Activated CD8-positive, alpha-beta memory T cell treated with anti-CD3 and anti-CD28 coated beads, Interleukin-2, amount 50 U/mL, for 24 hours (primary cell): Measurements from ENCODE around the gene TLX1.

Experiments used
- DNase-seq: peaks from one replicate; pipeline ENCODE4 v3.0.0-alpha.2; 2020; ENCODE audit errors: extremely low read depth

Gene TLX1

GRCh38 chr10:101130984-101131961 is at the start of gene TLX1:
TLX1 (plus strand) TSS chr10:101131300; CDS start chr10:101131542, 242 bp downstream.
- no peak for DNase-seq

DNA sequence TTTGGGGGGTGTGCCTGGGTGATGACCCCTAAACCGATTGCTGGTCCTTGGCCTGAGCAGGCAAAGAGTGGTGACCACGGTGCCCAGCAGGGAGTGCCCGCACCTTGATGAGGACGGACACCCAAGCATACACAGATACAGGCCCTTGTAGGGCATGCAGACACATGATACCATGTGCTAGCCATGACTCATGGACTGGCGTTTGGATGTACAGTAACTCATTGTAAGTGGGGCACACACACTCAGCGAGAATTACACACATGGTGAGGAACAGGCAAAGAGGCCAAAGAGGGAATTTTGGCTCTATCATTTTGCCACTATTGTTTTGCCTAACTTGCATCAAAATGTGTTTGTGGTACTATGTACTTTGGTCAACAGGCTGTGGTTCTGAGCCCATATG is 45.3 kb upstream of the TLX1 start:
- no peak for DNase-seq

GRCh38 chr10:101087376-101087775 is 43.7 kb upstream of the TLX1 start:
- DNase-seq = no peak

GRCh38 chr10:101087965-101088364 is 43.1 kb upstream of the TLX1 start:
- no peak for DNase-seq

- DNase-seq = no peak
These were observed 41.4 kb upstream of the TLX1 start for GRCh38 chr10:101089520-101090299.

GRCh38 chr10:101090597-101090996 is 40.5 kb upstream of the TLX1 start:
- DNase-seq = no peak

DNA sequence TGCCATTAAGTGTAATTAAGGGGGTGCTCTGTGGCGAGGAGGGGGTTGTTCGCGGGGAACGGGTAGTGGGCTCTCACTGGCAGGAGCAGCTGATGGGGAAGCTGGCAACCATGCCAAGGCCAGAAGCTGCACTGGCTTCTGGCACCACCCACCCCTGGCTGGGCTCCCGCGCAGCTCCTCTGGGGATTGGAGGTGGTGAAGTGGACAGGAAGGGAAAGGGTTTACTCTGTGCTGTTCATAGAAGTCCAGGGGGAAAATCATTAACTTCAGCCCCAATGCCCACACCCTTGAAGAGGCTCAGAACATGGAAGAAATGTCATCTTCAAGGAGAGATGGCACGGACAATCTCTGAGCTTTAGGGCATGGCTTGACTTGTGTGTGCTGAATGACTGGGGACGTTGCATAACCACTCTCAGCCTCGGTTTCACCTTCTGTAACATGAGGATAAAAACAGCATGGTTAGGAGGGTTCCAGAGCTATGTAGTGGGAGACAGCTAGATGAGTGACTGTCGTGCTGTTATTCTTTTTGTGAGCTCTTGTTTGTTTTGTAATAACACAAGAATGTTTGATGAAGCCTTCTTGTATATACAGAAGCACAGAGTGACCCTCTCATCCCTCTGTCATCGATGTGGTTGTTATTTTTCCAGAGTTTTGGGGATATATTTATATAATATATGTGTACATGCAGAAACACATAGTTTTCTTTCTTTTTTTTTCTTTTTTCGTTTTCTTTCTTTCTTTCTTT is 39.4 kb upstream of the TLX1 start:
- no peak for DNase-seq

GRCh38 chr10:101092881-101093354 is 38.2 kb upstream of the TLX1 start:
- DNase-seq = no peak

DNA sequence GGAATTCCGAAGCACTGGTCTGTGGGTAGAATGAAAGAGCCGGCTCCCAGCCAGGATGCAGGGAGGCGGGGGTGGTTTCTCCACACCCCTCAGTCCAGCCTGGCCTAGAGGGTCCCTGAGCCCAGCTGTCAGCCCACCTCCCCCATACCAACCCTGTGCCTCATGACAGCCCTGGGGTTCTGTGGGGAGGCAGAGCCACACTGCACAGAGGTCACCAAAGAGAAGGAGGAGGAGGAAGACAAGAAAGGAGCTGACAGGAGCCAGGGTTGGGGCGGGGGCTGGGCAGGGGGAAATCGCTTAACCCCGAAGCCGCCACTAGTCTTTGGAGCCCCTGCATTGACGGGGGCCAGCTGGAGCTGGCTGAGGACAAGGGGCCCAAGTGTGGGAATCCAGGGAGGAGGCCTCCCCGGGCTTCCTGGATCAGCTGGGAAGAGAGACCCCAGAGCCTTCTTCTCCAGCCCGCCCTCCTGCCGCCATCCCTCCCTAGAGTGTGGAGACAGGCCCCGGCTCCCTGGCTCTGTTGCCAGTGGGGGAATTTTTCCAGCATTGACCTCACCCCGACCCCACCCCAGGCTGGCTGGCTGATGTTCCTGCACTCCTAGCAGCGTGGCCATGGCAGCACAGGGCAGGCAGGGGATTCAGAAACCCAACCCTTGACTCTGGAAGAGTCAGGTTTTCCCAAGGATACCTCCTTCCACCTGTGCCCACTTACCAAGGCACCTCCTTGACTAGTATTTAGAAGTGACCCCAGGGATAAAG is 36.8 kb upstream of the TLX1 start:
- no peak for DNase-seq

- no peak for DNase-seq
These were observed 36.1 kb upstream of the TLX1 start for GRCh38 chr10:101095004-101095403.

- peak; percentile 29 for DNase-seq
These were observed 35.4 kb upstream of the TLX1 start for GRCh38 chr10:101095550-101096213.

DNA sequence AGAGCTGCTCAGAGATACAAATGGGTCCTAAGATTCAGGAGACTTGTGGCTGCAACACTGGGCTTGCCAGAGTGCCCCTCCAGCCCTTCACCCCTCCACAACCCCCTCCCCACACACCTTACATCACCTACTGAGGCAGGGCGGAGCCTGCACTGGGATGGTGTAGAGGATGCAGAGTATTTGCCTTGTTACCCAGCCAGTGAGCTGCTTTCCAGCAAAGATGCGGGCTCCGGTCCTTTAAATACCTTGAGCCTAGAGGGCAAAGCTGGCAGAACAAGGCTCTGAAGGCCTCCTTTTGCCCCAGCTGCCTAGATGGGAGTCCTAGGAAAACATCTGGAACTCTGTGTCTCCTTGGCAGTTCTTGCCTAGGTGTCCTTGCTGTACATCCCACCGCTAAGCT is 34.7 kb upstream of the TLX1 start:
- DNase-seq = no peak

GRCh38 chr10:101097881-101098280 is 33.2 kb upstream of the TLX1 start:
- no peak for DNase-seq

DNA sequence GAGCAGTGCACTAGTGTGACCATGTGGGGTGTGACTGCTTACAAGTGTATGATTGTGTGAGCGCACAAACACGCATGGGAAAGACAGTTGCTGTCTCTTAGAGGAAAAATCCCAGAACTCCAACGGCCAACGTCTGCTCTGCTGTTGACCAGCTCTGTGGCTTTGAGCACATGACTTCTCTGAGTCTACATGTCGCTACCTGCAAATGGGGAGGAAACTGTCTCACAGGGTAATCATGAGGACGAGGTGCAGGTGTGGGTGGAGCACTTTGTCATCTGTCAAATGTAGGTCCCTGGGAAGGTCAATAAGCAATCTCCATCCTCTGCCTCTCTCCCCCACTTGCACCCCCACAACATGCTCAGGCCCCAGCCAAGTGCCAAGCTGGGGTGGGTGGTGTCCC is 31.2 kb upstream of the TLX1 start:
- DNase-seq = no peak

DNA sequence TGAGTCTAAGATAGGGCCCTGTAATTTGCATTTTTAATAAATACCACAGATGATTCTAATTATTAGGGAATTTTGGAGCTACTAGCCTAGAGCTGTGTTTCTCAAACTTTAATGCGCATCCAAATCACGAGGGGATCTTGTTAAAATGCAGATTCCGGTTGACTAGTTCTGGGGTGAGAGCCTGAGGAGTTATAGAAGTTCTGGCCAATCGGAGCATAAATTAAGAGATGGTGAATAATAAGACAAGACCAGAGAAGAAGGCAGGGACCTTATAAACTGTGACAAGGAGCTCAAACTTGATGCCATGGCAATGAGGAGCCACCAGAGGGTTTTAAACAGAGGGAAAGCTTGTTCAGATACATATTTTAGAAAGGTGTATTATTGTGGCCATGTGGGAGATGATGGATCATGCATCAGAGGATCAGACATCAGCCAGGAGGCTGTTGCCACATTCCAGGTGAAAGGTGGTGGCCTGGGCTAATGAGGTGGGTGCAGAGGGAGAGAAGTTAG is 29.7 kb upstream of the TLX1 start:
- no peak for DNase-seq

- no peak for DNase-seq
These were observed 27.7 kb upstream of the TLX1 start for GRCh38 chr10:101103430-101103829.

- no peak for DNase-seq
These were observed 24.7 kb upstream of the TLX1 start for GRCh38 chr10:101106351-101106750.

DNA sequence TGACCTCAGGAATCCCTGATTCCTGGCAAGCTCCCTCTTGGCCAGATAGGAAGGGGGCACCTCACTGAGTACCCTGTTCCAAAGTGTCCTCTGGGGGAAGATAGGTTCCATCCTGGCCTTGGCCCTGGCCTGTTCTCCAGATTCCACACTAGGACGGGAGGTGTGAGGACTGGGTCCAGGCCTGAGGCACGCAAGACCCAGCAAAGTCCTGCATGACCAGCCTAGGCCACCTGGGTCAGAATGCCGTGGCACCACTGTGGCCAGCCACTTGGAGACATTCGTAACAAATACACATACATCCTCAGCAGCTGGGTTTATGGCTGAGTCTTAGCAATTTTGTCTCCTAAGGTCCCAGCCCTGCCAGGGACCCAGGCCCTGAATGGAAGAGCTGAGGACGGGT is 23.3 kb upstream of the TLX1 start:
- no peak for DNase-seq

DNA sequence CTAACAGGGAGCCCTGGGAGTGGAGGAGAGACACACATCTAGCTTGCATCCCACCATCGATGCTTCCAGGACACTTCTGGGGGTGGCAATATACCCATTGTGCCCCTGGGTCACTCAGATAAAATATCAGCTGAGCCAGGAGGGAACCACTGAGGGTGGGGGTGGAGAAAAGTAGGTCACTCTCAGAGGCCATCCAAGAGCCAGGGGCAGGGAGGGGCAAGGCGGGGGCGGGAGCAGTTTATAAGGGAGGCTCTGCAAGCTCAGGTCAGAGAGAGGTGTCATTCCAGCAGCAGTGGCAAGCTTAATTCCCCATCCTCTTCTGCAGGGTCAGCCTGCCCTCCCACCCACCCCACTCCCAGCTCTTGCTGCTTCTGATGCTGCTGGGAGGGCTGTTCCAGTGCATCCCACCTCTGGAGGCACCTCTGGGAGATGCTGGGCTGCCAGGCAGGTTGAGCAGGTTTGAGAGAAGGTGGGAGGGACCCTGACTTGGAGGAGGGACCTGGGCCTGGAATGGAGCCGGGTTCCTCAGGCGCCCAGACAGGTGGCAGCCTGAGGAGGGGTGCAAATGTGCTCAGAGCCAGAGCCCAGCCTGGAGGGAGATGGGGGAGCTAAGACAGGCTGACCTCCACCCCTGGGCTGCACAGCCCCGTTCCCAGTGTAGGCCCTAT is 20.1 kb upstream of the TLX1 start:
- DNase-seq = no peak

- DNase-seq = no peak
These were observed 19.6 kb upstream of the TLX1 start for GRCh38 chr10:101111547-101111946.
